GM18502 (cell line): ENCODE results near the gene OSBPL10.

Source experiments
- ATAC-seq: cut with Tn5 transposase; IDR thresholded peaks from one replicate; pipeline ENCODE4 v1.9.1; 2021; ENCODE audit warnings: mild to moderate bottlenecking; ENCODE audit not compliant: unreplicated experiment, poor library complexity

OSBPL10 gene

GRCh38 chr3:31653464-31653863 is 327.6 kb downstream of the OSBPL10 start:
- no peak for ATAC-seq

DNA sequence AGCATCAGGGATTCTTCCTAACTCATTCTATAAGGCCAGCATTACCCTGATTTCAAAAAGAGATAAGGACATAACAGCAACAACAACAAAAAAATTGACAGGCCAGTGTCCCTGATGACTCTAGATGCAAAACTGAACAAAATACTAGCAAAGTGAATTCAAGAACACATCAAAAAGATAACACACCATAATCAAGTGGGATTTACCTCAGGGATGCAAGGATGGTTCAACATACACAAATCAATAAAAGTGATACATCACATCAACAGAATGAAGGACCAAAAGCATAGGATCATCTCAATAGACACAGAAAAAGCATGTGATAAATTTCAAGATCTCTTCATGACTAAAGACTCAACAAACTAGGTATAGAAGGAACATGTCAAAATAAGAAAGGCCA is 328.8 kb downstream of the OSBPL10 start:
- ATAC-seq, result no peak

GRCh38 chr3:31648286-31648968 is 332.6 kb downstream of the OSBPL10 start:
- ATAC-seq, result no peak

DNA sequence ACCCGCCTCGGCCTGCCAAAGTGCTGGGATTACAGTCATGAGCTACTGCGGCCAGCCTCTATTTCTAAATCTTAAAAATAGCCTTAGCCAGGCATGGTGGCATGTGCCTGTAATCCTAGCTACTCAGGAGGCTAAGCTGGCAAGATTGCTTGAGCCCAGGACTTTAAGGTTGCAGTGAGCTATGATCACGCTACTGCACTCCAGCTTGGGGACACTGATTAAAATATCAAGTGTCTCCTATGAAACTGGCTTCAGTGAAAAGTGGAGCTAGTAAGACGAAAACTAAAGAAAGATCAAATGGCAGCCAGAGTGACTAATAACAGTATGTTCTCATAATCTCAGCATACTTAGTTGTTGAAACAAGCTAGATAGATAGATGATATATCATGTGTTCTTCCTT is 335.8 kb downstream of the OSBPL10 start:
- no peak for ATAC-seq

GRCh38 chr3:31639828-31640227 is 341.2 kb downstream of the OSBPL10 start:
- ATAC-seq, result no peak

DNA sequence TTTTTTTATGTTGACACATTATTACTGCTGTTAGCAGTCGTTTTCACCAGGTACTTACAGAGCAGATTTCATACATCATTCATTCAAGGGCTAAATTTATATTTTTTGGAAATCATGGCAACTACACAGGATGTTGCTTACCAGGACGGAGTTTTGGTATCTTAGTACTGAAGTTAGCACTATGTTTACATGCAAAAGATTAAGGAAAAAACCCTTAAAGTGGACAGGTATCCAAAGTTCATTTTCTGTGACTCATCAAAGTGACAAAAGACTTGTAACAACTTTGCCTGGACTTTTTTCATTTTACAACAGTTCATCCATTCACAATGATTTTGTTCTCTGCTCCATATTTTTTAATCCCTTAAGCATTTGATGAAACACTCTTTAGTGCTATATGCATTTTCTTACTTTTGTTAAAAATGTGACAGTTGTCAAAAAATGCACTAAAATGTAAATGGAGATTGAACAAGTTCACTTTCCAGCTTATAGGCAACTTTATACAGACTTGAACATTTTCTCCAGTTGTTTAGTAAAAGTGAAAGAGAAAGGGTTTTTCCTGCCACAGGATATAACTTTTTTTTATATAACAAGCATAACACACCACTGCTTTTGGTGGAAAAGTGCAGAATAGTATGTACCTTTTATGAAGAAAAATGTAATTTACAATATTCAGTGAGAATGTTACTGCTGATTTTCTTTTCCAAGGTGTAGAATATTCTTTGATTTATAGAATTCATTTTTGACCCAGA is 344.2 kb downstream of the OSBPL10 start:
- no peak for ATAC-seq

- no peak for ATAC-seq
These were observed 345.0 kb downstream of the OSBPL10 start for GRCh38 chr3:31636049-31636448.

DNA sequence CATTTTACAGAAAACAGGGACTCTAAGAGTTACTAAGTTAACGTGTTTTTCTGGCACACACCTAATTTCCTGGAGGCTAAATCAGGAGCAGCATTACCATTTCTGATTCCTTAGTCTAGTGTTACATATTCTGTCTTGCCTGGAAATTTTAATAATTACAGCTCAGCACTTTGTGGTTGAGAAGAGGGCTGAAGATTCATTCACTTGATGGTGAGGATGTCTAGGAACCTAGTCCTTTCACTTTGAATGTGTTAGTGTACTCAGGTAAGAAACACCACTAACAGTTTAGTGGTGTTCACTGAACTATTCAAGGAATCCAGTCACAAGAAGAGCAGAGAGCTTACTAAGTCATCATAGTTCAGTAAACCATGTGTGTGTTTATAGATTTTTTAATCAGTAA is 345.5 kb downstream of the OSBPL10 start:
- ATAC-seq, result no peak

- ATAC-seq, result no peak
These were observed 346.6 kb downstream of the OSBPL10 start for GRCh38 chr3:31634476-31634875.

DNA sequence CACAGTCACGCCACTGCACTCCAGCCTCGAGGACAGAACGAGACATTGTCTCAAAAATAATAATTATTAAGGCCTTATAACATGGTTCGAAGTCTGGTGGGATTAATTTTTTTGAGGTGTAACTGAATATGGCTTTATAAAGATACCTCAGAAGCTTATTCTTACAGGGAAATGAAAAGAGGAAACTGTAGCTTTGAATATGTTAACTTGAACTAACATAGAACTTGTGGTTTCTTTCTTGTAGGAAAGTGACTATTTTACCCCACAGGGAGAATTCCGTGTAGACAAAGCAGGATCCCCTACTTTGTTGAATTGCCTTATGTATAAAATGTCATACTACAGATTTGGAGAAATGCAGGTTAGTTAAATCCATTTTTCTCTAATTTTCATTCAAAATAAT is 352.0 kb downstream of the OSBPL10 start:
- peak; percentile 51 for ATAC-seq

DNA sequence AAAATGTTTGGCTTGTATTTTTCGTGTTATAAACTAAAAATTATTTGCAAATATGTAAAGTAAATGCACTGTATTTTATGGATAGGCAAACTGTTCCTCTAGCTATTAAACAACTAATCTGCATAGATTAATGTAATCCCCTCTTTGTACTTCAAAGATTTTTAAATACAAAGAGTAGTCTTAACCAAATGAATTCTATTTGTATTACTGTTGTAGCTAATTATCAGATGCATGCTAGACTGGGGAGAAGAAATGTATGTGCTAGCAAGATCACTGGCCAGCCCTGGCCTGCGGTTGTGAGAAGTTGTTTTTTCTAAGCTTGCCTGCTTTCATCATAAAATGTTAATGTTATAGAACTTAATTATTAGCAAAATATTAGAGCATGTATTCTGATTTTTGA is 355.7 kb downstream of the OSBPL10 start:
- no peak for ATAC-seq

DNA sequence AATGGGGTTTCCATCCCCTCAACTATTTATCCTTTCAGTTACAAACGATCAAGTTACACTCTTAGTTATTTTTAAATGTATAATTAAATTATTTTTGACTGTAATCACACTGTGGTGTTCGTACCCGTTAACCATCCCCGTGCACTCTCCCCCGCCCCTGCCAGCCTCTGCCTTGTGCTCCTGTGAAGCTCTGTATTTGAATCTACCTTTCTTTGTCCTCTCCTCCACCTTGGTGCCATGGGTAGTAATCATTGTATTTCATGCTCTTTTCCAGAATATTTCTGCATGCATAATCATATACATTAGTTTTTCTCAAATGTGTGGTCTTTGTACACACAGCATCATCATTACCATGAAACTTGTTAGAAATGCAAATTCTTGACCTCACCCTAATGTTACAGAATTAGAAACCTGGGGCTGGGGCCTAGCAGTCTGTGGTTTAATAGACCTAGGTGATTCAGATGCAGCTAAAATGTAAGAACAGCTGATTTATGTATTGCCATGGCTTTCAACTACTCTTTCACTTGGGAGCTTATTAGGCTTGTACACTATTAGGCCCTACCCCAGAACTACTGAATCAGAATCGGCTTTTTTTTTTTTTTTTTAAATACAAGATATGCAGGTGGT is 356.9 kb downstream of the OSBPL10 start:
- peak; percentile 49 for ATAC-seq

- peak; percentile 70 for ATAC-seq
These were observed 358.3 kb downstream of the OSBPL10 start for GRCh38 chr3:31622636-31623288.

DNA sequence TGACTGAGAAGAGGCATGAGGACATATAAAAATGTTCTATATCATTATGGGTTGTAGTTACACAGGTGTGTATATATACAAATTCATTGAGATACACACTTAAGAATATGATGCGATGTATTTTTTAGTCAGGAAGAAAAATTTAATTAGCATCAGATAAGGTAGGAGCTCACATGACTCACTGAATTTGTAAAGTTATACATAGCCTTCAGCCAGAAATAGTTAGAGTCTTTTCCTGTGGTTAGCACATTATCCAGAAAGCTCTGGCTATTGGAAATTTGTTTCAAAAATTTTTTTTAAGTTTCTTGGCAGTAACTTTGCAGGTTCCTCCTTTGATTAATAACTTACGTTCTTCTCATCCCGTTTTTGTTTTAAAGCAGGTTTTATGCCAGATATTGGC is 359.7 kb downstream of the OSBPL10 start:
- ATAC-seq, result no peak

GRCh38 chr3:31620656-31621055 is 360.4 kb downstream of the OSBPL10 start:
- no peak for ATAC-seq

DNA sequence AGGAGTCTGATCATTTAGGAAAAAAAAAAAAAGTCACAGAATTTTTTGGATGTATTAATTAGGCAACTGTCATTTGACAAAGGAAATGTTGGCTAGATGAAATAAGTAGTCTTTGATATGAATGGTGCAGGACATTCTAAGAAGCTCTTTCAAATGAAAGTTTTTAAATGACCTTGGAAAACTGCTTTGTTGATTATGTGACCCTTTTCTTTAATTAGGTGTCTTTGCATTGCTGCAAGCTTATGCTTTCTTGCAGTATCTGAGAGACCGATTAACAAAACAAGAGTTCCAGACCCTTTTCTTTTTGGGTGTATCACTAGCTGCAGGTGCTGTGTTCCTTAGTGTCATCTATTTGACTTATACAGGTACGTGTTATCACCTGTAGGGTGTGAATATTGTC is 364.4 kb downstream of the OSBPL10 start:
- ATAC-seq, result no peak

GRCh38 chr3:31615071-31615875 is 365.8 kb downstream of the OSBPL10 start:
- ATAC-seq, result no peak

- ATAC-seq, result no peak
These were observed 366.7 kb downstream of the OSBPL10 start for GRCh38 chr3:31614162-31614921.

DNA sequence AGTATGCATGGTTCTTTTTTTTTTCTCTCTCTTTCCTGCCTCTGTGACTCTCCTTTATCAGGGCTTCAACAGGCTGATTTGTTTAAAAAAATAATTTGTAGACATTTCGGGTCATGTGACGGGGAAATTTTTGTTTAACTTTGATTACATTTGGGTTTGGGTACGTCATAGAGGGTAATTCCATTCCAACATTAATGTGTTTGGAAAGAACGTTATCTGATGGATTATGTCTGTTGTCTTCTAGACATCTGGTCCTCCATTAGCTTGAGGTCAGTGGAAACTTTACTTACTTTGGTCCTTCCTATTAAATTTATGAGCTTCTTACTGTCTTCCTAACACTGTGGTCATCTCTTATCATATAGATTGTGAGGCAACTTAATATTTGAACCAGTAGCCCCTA is 367.4 kb downstream of the OSBPL10 start:
- no peak for ATAC-seq

- ATAC-seq, result no peak
These were observed 367.9 kb downstream of the OSBPL10 start for GRCh38 chr3:31613177-31613576.
